Ovary (tissue), 9 donors: ENCODE results near the gene SNRPF. TPM values are rescaled to one million over a fixed set of nuclear protein-coding genes. Genes with fewer than 3 reads are reported as not detected.
"Not testable (repeated sequence)": the region's sequence is repeated elsewhere in the genome, so short reads cannot be mapped to it uniquely, and the experiment has no call there.

Source experiments
- DNase-seq, 5 donors: peaks; one replicate each; pipeline ENCODE4 v3.0.0-alpha.2; 2019 to 2020
- H3K27ac ChIP-seq, 2 donors: fragments of 200-600 bp; one replicate each; pipeline versions ENCODE4 v1.5.1 to v1.8.0; 2019 to 2022
- H3K27me3 ChIP-seq: fragments of 200-600 bp; one replicate; pipeline ENCODE4 v1.8.0; 2022
- H3K36me3 ChIP-seq: fragments of 200-600 bp; sonication (generic); one replicate; pipeline ENCODE4 v1.5.1; 2019
- H3K4me1 ChIP-seq: one replicate; pipeline ENCODE4 v1.8.1; 2013; ENCODE audit warnings: mild to moderate bottlenecking, moderate library complexity; ENCODE audit not compliant: insufficient read depth
- H3K4me3 ChIP-seq: fragments of 200-600 bp; sonication (generic); one replicate; pipeline ENCODE4 v1.5.1; 2017
- H3K9me3 ChIP-seq, 2 donors: fragments of 200-600 bp in 1 of 2; sonication (generic) in 1 of 2; one replicate each; pipeline versions ENCODE4 v1.5.1 to v1.8.1; 2013 to 2019; ENCODE audit warnings: mild to moderate bottlenecking in 1 of 2, moderate library complexity in 1 of 2
- CTCF ChIP-seq, 3 donors: fragments of 450-650 bp in 2 of 3; fragments of 200-600 bp in 1 of 3; IDR thresholded peaks; one replicate each; pipeline versions ENCODE4 v1.5.1 to v1.8.0; 2016 to 2022; ENCODE audit warnings: antibody characterized with exemption in 3 of 3, mild to moderate bottlenecking in 1 of 3
- EP300 ChIP-seq: sonication (generic); formaldehyde crosslinking; IDR thresholded peaks from one replicate; pipeline ENCODE4 v1.6.1; 2017; ENCODE audit warnings: antibody characterized with exemption
- POLR2A ChIP-seq: fragments of 450-650 bp; IDR thresholded peaks from one replicate; pipeline ENCODE4 v1.6.1; 2017; ENCODE audit warnings: antibody characterized with exemption, mild to moderate bottlenecking, moderate library complexity
- WGBS, 3 donors: extraction: QIAGEN DNeasy Blood & Tissue Kit in 1 of 3; methylation state at CpG; one replicate each; pipeline versions ENCODE4 v1.1.5 to v1.1.7; 2013 to 2017; 5-methylcytosine and 5-hydroxymethylcytosine counted together
- intact Hi-C, 4 donors: fragments of 100-400 bp; cut with DNase I; formaldehyde crosslinking; loops; one replicate each; pipeline versions ENCODE4 v1.11.0 to v1.15.1; 2022 to 2023
- polyA plus RNA-seq, 2 donors: library from polyadenylated mRNA; stranded (reverse); fragments of 200-250 nt in 1 of 2; fragments of 350-450 nt in 1 of 2; fragmentation: Illumina TruSeq in 1 of 2; extraction: RNeasy Lipid Tissue Mini Kit (QIAGEN cat#74804) in 1 of 2; gene quantifications; one replicate each; pipeline ENCODE4 v1.2.3, GENCODE V29; 2013 to 2014
- total RNA-seq, 7 donors: library from RNA; depleted of rRNA in 2 of 7; stranded (reverse); fragments of >200 nt in 2 of 7; fragmentation: NEBNext Ultra II Directional in 3 of 7; extraction: Animal tissue kit (Norgen Biotek cat#: 25700) in 3 of 7; gene quantifications; one replicate each; pipeline versions ENCODE4 v1.1.0 to v1.2.4, GENCODE V29; 2016 to 2023
- donor health status: DM: no; HTN: no; CAD: no; lungs with moderate emphysema.
- donor health status: DM: no; HTN: no; CAD: no.
- donor health status: Bipolar disorder and iron deficiency.
- donor health status: DM: yes; HTN: yes; CAD: no.
- donor health status: DM: no; HTN: no; CAD: no.
- donor health status: DM: yes; HTN: yes; CAD: no.

SNRPF gene
- total and polyA plus RNA-seq, 9 donors = 8.5 to 28.4 (median 17.9) TPM

DNA sequence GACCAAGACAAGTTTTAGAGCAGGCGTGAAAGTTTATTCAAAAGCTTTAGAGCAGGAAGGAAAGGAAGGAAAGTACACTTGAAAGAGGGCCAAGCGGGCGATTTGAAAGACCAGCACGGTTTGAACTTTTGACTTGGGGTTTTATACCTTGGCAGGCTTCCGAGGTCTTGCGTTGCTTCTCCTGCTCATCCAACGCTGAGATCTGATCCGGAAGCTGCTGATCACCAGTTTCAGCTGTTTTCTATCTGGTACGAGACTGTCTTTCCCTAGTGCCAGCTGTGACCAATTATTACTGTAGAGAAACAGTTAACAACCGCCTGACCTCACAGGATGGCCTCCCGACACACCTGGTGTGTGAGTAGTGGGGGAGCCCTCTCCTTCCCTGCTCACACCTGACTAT, 20.6 kb upstream of the SNRPF start:
- DNase-seq = peak in 1 of 5 donors; percentile 27
- Histone ChIP-seq H3K4me3 (no peak overlapping the region), H3K9me3 (no peaks in the 10 kb centered on the region), H3K4me1 (no peaks in the 10 kb centered on the region), H3K27me3 (no peaks in the 10 kb centered on the region), H3K27ac (no peak overlapping the region), H3K36me3 (no peaks in the 10 kb centered on the region)
- intact Hi-C loops = no loop called here
- TF ChIP-seq POLR2A = no peak
- no peak for TF ChIP-seq CTCF (IDR thresholded peaks at IDR 0.05)
- TF ChIP-seq EP300 = no peak
- 12 to 17% (median 15%) methylated on average over 11 of the region's 11 CpGs for WGBS, 3 donors

DNA sequence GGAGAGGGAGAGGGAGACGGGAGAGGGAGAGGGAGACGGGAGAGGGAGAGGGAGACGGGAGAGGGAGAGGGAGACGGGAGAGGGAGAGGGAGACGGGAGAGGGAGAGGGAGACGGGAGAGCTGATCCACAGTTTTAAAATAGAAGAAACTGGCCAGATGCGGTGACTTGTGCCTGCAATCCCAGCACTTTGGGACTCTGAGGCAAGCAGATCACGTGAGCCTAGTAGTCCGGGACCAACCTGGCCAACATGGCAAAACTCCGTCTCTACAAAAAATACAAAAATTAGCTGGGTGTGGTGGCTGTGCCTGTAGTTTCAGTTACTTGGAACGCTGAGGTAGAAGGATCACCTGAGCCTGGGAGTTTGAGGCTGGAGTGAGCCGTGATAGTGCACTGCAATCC, 16.3 kb upstream of the SNRPF start:
- H3K4me1 ChIP-seq, H3K36me3 ChIP-seq, DNase-seq, H3K27ac ChIP-seq, H3K9me3 ChIP-seq, H3K27me3 ChIP-seq, intact Hi-C loops, H3K4me3 ChIP-seq: not testable (repeated sequence)
- WGBS, 3 donors = 40 to 92% (median 90%) methylated on average over 5 to 9 of the region's 12 CpGs

DNA sequence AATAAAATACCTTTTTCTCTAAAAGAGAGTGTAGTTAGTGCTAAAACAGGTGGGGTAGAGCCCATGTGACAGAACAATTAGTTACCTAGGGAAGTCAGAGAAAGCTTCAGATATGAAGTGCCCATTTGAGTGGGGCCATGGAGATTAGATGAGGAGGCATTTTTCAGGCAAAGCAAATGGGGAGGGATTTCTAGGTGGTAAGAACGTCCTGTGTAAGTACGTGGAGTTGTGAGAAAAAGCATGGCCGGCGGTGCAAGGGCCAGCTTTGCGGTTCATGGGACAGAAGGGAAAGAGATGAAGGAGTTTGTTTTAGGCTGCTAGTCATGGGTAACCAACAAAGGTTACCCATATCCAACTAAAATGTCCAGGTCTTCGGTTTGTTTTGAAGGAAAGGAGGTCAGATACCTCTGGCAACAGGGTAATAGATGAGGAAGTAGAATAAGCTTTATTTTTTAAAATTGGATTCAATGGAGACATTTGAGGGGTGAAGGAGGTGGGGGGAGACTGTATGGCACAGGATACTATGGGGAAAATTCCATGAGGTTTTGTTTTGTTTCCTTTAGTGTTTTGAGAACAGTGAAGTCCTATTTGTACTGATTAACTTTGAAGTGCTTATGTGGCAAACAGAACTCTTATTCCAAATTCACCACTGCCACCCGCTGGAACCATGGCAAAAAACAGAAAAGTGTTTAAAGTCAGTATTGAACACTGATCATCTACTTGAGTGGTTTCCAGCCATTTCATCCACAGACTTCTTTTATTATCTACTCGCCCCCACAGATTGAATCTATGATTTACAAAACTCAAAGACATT, 10.0 kb upstream of the SNRPF start:
- WGBS, 3 donors = 43 to 48% (median 44%) methylated on average over 8 of the region's 8 CpGs
- no peak for DNase-seq

GRCh38 chr12:95851606-95852005, 7.1 kb upstream of the SNRPF start:
- Histone ChIP-seq H3K4me3 (no peak overlapping the region), H3K27me3 (no peaks in the 10 kb centered on the region), H3K4me1 (no peaks in the 10 kb centered on the region), H3K9me3 (no peaks in the 10 kb centered on the region), H3K36me3 (no peaks in the 10 kb centered on the region), H3K27ac (no peak overlapping the region)
- no peak for DNase-seq
- WGBS, 3 donors = 71 to 80% (median 73%) methylated on average over 3 of the region's 3 CpGs
- no peak for TF ChIP-seq POLR2A
- no peak for TF ChIP-seq EP300
- no peak for TF ChIP-seq CTCF (IDR thresholded peaks at IDR 0.05)
- intact Hi-C loops = no loop called here

More for the DNA sequence above, 10.0 kb upstream of the SNRPF start:
- H3K9me3 ChIP-seq = no peaks in the 10 kb centered on the region
- TF ChIP-seq POLR2A (no peak), CTCF (IDR thresholded peaks at IDR 0.05) (no peak), EP300 (no peak)
- H3K4me1 ChIP-seq = no peaks in the 10 kb centered on the region
- H3K36me3 ChIP-seq = no peaks in the 10 kb centered on the region
- H3K27me3 ChIP-seq = no peaks in the 10 kb centered on the region
- no peak overlapping the region for H3K4me3 ChIP-seq
- no peak overlapping the region for H3K27ac ChIP-seq
- intact Hi-C loops = no loop called here

DNA sequence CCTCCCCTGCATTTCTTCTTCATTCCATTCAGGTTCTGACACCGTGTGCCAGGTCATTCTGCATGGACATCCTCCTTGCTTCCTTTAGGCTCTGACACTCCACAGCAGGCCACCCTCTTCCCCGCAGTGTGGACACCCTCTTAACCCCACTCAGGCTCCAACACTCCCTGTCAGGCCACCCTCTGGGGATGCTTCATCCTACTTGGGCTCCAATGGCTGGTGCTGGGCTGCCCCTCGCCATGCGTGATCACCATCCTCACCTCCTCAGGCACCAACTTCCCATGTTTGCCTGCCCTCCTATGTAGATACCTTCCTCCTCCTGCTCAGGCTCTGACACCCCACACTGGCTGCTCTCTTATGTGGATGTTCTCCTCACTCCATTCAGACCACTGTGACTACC, 6.6 kb upstream of the SNRPF start:
- Histone ChIP-seq H3K27ac (no peak overlapping the region), H3K27me3 (no peaks in the 10 kb centered on the region), H3K4me1 (no peaks in the 10 kb centered on the region), H3K9me3 (no peaks in the 10 kb centered on the region), H3K36me3 (no peaks in the 10 kb centered on the region), H3K4me3 (no peak overlapping the region)
- TF ChIP-seq EP300 (no peak), POLR2A (no peak), CTCF (IDR thresholded peaks at IDR 0.05) (no peak)
- no peak for DNase-seq
- 86 to 89% (median 87%) methylated on average over 4 of the region's 4 CpGs for WGBS, 3 donors
- intact Hi-C loops = no loop called here
